ENCODE data around the gene DOCK4.

DNA sequence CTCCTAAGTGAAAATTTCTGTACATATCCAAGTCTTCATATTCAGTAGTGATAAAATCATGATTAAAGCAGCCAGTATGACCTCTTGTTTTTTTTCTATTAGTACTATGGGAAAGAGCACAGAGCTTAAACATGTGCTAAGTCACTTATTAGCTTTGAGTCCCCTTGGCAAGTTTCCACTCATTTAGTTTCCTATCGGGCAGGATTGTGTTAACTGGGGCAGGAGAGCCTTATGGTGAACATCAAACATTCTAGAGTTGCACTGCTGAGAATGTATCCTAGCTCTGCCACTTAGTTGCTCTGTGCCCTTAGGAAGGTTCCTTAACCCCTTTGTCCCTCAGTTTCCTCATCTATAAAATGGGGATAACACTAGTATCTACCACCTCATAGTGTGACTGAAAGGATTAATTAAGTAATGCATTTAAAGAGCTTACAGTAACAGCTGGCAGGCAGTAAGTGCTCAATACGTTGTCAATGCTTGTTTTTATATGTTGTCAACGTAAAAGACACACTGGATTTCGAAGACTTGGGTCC is 117.6 kb downstream of the DOCK4 start:
- TF ChIP-seq, protein P1, sequence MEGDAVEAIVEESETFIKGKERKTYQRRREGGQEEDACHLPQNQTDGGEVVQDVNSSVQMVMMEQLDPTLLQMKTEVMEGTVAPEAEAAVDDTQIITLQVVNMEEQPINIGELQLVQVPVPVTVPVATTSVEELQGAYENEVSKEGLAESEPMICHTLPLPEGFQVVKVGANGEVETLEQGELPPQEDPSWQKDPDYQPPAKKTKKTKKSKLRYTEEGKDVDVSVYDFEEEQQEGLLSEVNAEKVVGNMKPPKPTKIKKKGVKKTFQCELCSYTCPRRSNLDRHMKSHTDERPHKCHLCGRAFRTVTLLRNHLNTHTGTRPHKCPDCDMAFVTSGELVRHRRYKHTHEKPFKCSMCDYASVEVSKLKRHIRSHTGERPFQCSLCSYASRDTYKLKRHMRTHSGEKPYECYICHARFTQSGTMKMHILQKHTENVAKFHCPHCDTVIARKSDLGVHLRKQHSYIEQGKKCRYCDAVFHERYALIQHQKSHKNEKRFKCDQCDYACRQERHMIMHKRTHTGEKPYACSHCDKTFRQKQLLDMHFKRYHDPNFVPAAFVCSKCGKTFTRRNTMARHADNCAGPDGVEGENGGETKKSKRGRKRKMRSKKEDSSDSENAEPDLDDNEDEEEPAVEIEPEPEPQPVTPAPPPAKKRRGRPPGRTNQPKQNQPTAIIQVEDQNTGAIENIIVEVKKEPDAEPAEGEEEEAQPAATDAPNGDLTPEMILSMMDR (IDR thresholded peaks at IDR 0.05): no peak
- TF ChIP-seq POLR2A (IDR thresholded peaks at IDR 0.05): no peak

Data from testis (tissue), 2 donors.